K562 (cell line): Measurements from ENCODE around the gene ELOB. TPM values are rescaled to one million over a fixed set of nuclear protein-coding genes. Genes with fewer than 3 reads are reported as not detected.

Source experiments
- ATAC-seq: fragments of 200-7000 bp; cut with Tn5 transposase; 3 replicates; pipeline ENCODE4 v1.9.1; 2020; ENCODE audit warnings: moderate library complexity
- BruUV-seq: library from RNA; stranded (reverse); fragments of 400-500 nt; replicated peaks from 2 replicates; lab custom pipeline; 2021; lab: Mats Ljungman, UMichigan
- CTCF ChIA-PET: fragments of 300-600 bp; formaldehyde crosslinking; extraction: SDS; loops from one replicate; lab custom pipeline; 2021; ENCODE audit warnings: low intra/inter-chr PET ratio; lab: Yijun Ruan, JAX
- POLR2A ChIA-PET: fragments of 300-600, 350-650 bp; sonication (Branson Sonifier 250); formaldehyde crosslinking; extraction: SDS; loops from one replicate; lab custom pipeline; 2021; ENCODE audit warnings: antibody characterized with exemption, inconsistent platforms; lab: Yijun Ruan, JAX
- DNase-seq, 4 experiments: peaks; one replicate each; pipeline versions ENCODE4 v3.0.0 to v3.0.0-alpha.2; 2011 to 2018; ENCODE audit warnings: low spot score in 3 of 4, mixed read lengths in 3 of 4; ENCODE audit errors: extremely low read depth in 1 of 4
- FAIRE-seq: peaks from 2 replicates; lab custom pipeline; 2011; peaks lifted over from hg19 to GRCh38; lab: Jason Lieb, UNC
- H2AFZ ChIP-seq: 2 replicates; pipeline ENCODE4 v1.6.0; 2011; ENCODE audit warnings: low read depth, low read length, control low read depth, inconsistent platforms
- H3K27ac ChIP-seq: fragments of 200-600 bp; 3 replicates; pipeline ENCODE4 v1.8.0; 2011; ENCODE audit warnings: low read depth, mild to moderate bottlenecking, control low read depth, inconsistent platforms, low read length, moderate library complexity, mixed read lengths; ENCODE audit errors: extremely low read depth
- H3K27me3 ChIP-seq, 2 experiments: fragments of 300-600 bp in 1 of 2; 2 replicates in 1 of 2; 3 replicates in 1 of 2; pipeline versions ENCODE4 v1.6.0 to v1.8.0; 2011; ENCODE audit warnings: inconsistent platforms in 2 of 2, low read length in 2 of 2, mild to moderate bottlenecking in 1 of 2, mixed read lengths in 1 of 2, moderate library complexity in 1 of 2; ENCODE audit not compliant: control insufficient read depth in 2 of 2, insufficient read depth in 2 of 2
- H3K36me3 ChIP-seq: fragments of 300-600 bp; 3 replicates; pipeline ENCODE4 v1.8.0; 2011; ENCODE audit warnings: mild to moderate bottlenecking, low read length, inconsistent platforms; ENCODE audit not compliant: control insufficient read depth, insufficient read depth
- H3K4me1 ChIP-seq, 2 experiments: fragments of 200-600 bp in 1 of 2; replicated peaks in 1 of 2; 2 replicates in 1 of 2; 3 replicates in 1 of 2; pipeline versions ENCODE4 v1.5.1 to v1.8.0; 2011; ENCODE audit warnings: inconsistent platforms in 2 of 2, low read length in 2 of 2, mild to moderate bottlenecking in 1 of 2, mixed read lengths in 1 of 2, moderate library complexity in 1 of 2; ENCODE audit not compliant: control insufficient read depth in 2 of 2, insufficient read depth in 2 of 2
- H3K4me2 ChIP-seq: 2 replicates; pipeline ENCODE4 v1.6.1; 2011; ENCODE audit warnings: low read length, control low read depth, inconsistent platforms, mixed read lengths; ENCODE audit not compliant: insufficient read depth
- H3K4me3 ChIP-seq: fragments of 200-600 bp; sonication (generic), shearing (Covaris generic); 2 replicates; pipeline ENCODE4 v1.5.1; 2016; ENCODE audit warnings: control low read depth, inconsistent platforms
- H3K79me2 ChIP-seq: fragments of 200-600 bp; 3 replicates; pipeline ENCODE4 v1.8.0; 2011; ENCODE audit warnings: low read length, inconsistent platforms; ENCODE audit not compliant: control insufficient read depth, insufficient read depth
- H3K9ac ChIP-seq, 2 experiments: 2 replicates each; pipeline versions ENCODE4 v1.6.0 to v1.6.1; 2011; ENCODE audit warnings: low read depth in 2 of 2, low read length in 2 of 2, control low read depth in 1 of 2, inconsistent platforms in 1 of 2, mild to moderate bottlenecking in 1 of 2, mixed read lengths in 1 of 2; ENCODE audit not compliant: insufficient read depth in 1 of 2
- H3K9me1 ChIP-seq: one replicate; pipeline ENCODE4 v1.6.0; 2011; ENCODE audit warnings: inconsistent platforms, mild to moderate bottlenecking, low read length, moderate library complexity; ENCODE audit not compliant: control insufficient read depth, insufficient read depth
- H3K9me3 ChIP-seq: replicated peaks from 2 replicates; pipeline ENCODE4 v1.5.1; 2011; ENCODE audit warnings: low read depth, low read length, inconsistent platforms; ENCODE audit not compliant: control insufficient read depth, insufficient read depth
- H4K20me1 ChIP-seq: replicated peaks from 2 replicates; pipeline ENCODE4 v1.6.1; 2011; ENCODE audit warnings: low read length, inconsistent platforms, mixed read lengths; ENCODE audit not compliant: control insufficient read depth, insufficient read depth
- CREB5 ChIP-seq: fragments of 250-450 bp; sonication (Bioruptor Pico); IDR thresholded peaks from 2 replicates; pipeline ENCODE4 v1.5.0; 2020; ENCODE audit warnings: mild to moderate bottlenecking
- SMARCC2 ChIP-seq: fragments of 450-650 bp; IDR thresholded peaks from 2 replicates; pipeline ENCODE4 v1.6.1; 2017; ENCODE audit warnings: antibody characterized with exemption, moderate library complexity, mild to moderate bottlenecking, low read depth
- TEAD4 ChIP-seq, 2 experiments: sonication (generic) in 1 of 2; formaldehyde crosslinking in 1 of 2; IDR thresholded peaks; 2 replicates each; pipeline versions ENCODE4 v1.6.1 to v1.8.0; 2012 to 2022; ENCODE audit warnings: borderline replicate concordance in 1 of 2, inconsistent platforms in 1 of 2, low read length in 1 of 2, mild to moderate bottlenecking in 1 of 2, missing genetic modification reagents in 1 of 2
- WGBS: fragments of 100-300 bp; shearing (Covaris generic); methylation state at CpG from one replicate; pipeline ENCODE4 v1.1.6; 2016; ENCODE audit warnings: low coverage, mixed read lengths; ENCODE audit not compliant: insufficient coverage; ENCODE audit errors: missing lambda C conversion rate; 5-methylcytosine and 5-hydroxymethylcytosine counted together
- in situ Hi-C: fragments of 300-500 bp; cut with MboI; formaldehyde crosslinking; loops from 4 replicates; pipeline ENCODE4 v1.15.0; 2018; ENCODE audit warnings: inconsistent platforms, mixed read lengths
- intact Hi-C: fragments of 100-400 bp; cut with micrococcal nuclease; formaldehyde crosslinking; loops from 2 replicates; pipeline ENCODE4 v1.14.2; 2022
- polyA plus RNA-seq, 8 experiments: library from polyadenylated mRNA; depleted of rRNA in 4 of 8; stranded (reverse) in 5 of 8; unstranded in 3 of 8; fragments of >200 nt; fragmentation: Nextera tagmentation in 2 of 8; fragmentation: Illumina TruSeq in 1 of 8; extraction: Ambion mirVana in 2 of 8; extraction: Trizol in 1 of 8; gene quantifications; 2 replicates each; pipeline versions ENCODE4 v1.2.1 to v1.2.3, GENCODE V29; 2011 to 2014; ENCODE audit warnings: inconsistent platforms in 1 of 8, missing spikeins in 1 of 8
- total RNA-seq, 7 experiments: library from RNA; depleted of rRNA in 6 of 7; stranded (reverse); fragments of >200 nt in 6 of 7; fragmentation: Illumina TruSeq in 2 of 7; extraction: Trizol in 2 of 7; gene quantifications; 2 replicates each; pipeline versions ENCODE4 v1.2.1 to v1.2.3, GENCODE V29; 2011 to 2021; ENCODE audit warnings: low replicate concordance in 1 of 7
- TF ChIP-seq, protein P1 (sequence below): fragments of 450-650 bp; formaldehyde crosslinking; IDR thresholded peaks from 2 replicates; pipeline ENCODE4 v1.4.0; 2020; ENCODE audit warnings: mild to moderate bottlenecking, mixed read lengths

Gene ELOB
- total and polyA plus RNA-seq, 9 of the 15 experiments (the other 6 are each of a cell fraction or from before 2014, with no cell fraction given), result 63.2 to 791 (median 237) TPM

DNA sequence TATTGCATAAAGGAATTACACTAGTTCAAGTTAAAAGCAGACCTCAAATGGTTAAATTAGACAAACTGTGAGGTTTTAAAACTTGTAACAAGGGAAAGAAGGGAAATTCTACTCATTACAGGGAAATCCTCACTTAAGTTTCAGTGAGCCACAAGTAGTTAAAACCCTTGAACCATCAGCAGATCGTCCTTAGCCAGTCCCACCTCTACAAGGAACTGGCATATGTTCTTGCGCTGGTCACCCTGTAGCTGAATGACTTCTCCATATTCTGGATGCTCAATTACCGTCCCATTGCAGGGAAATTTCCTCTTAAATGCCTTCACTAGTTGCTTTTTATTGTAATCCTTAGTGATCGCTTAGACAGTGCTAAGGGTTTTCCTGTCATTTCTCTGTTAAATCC, 45.4 kb upstream of the ELOB start:
- Histone ChIP-seq H3K9me1 (no peaks in the 10 kb centered on the region), H4K20me1 (0 out of 2 replicates have a peak, but pooled peaks cover 4% of the 10 kb centered on the region), H3K27me3 (peaks cover 4 to 20% of the 10 kb centered on the region in 2 experiments; a peak in 3 of 5 replicates), H3K79me2 (peaks cover 18% of the 10 kb centered on the region), H3K4me1 (peaks cover 5 to 47% of the 10 kb centered on the region in 2 experiments; a peak in 4 of 5 replicates), H2AFZ (no peak overlapping the region), H3K9me3 (no peaks in the 10 kb centered on the region), H3K4me3 (no peak overlapping the region), H3K27ac (no peak overlapping the region), H3K4me2 (no peak overlapping the region), H3K36me3 (peaks cover 32% of the 10 kb centered on the region; the same call in 2 of the 3 replicates), H3K9ac (no peak overlapping the region)
- ATAC-seq (no peak), FAIRE-seq (peak; percentile 35), DNase-seq (no peak)
- POLR2A ChIA-PET, result interaction anchor here (0.6 to 1.1 kb wide), 5 partner anchors 9 to 72 kb away, joined by 3 to 6 read pairs (median 4); no protein-coding TSS in a partner anchor
- TF ChIP-seq SMARCC2, result no peak
- TF ChIP-seq CREB5, result no peak
- TF ChIP-seq, protein P1, sequence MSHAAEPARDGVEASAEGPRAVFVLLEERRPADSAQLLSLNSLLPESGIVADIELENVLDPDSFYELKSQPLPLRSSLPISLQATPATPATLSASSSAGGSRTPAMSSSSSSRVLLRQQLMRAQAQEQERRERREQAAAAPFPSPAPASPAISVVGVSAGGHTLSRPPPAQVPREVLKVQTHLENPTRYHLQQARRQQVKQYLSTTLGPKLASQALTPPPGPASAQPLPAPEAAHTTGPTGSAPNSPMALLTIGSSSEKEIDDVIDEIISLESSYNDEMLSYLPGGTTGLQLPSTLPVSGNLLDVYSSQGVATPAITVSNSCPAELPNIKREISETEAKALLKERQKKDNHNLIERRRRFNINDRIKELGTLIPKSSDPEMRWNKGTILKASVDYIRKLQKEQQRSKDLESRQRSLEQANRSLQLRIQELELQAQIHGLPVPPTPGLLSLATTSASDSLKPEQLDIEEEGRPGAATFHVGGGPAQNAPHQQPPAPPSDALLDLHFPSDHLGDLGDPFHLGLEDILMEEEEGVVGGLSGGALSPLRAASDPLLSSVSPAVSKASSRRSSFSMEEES (CRISPR knock-in tag), result no peak
- no peak for TF ChIP-seq TEAD4 (IDR thresholded peaks at IDR 0.05; ENCODE audit: low read length)
- TF ChIP-seq TEAD4 (CRISPR knock-in tag; IDR thresholded peaks at IDR 0.05; ENCODE audit: borderline replicate concordance), result no peak
- CTCF ChIA-PET, result no interaction called here
- BruUV-seq, result no TSS peak
- WGBS, result 55% methylated on average over 4 of the region's 4 CpGs
- intact Hi-C loops, result no loop called here
- in situ Hi-C loops, result no loop called here
